Esophagus (tissue), 2 donors: Measurements from ENCODE around the gene SERPINA5. TPM values are rescaled to one million over a fixed set of nuclear protein-coding genes. Genes with fewer than 3 reads are reported as not detected.

ENCODE experiments used
- H3K27ac ChIP-seq, 2 donors: one replicate each; pipeline ENCODE4 v1.5.1; 2013; ENCODE audit warnings: low read depth in 2 of 2, mild to moderate bottlenecking in 2 of 2, inconsistent platforms in 1 of 2, low read length in 1 of 2, moderate library complexity in 1 of 2
- H3K27me3 ChIP-seq, 2 donors: one replicate each; pipeline ENCODE4 v1.6.1; 2013; ENCODE audit warnings: low read length in 2 of 2, control low read depth in 1 of 2, mild to moderate bottlenecking in 1 of 2; ENCODE audit not compliant: insufficient read depth in 2 of 2, control insufficient read depth in 1 of 2
- H3K36me3 ChIP-seq, 2 donors: one replicate each; pipeline ENCODE4 v1.6.1; 2013; ENCODE audit warnings: low read length in 1 of 2; ENCODE audit not compliant: control insufficient read depth in 2 of 2, insufficient read depth in 2 of 2
- H3K4me1 ChIP-seq, 2 donors: one replicate each; pipeline ENCODE4 v1.6.1; 2013; ENCODE audit warnings: low read length in 1 of 2; ENCODE audit not compliant: control insufficient read depth in 2 of 2, insufficient read depth in 2 of 2
- H3K4me3 ChIP-seq, 2 donors: one replicate each; pipeline ENCODE4 v1.5.1; 2013; ENCODE audit warnings: low read length in 2 of 2, mild to moderate bottlenecking in 2 of 2, low read depth in 1 of 2, moderate library complexity in 1 of 2
- H3K9me3 ChIP-seq, 2 donors: one replicate each; pipeline ENCODE4 v1.6.1; 2013; ENCODE audit warnings: mild to moderate bottlenecking in 2 of 2, low read depth in 1 of 2, low read length in 1 of 2, moderate library complexity in 1 of 2; ENCODE audit not compliant: control insufficient read depth in 2 of 2, insufficient read depth in 1 of 2
- WGBS, 2 donors: extraction: QIAGEN DNeasy Blood & Tissue Kit; methylation state at CpG; one replicate each; pipeline ENCODE4 v1.1.7; 2013; 5-methylcytosine and 5-hydroxymethylcytosine counted together
- polyA plus RNA-seq, 2 donors: library from polyadenylated mRNA; stranded (reverse); fragments of 200-250 nt; gene quantifications; one replicate each; pipeline ENCODE4 v1.2.3, GENCODE V29; 2013
- donor health status: healthy with polysubstance abuse.
- donor health status: Bipolar disorder and iron deficiency.

The SERPINA5 gene
- polyA plus RNA-seq, 2 donors = 0.10 to 0.16 TPM

GRCh38 chr14:94617988-94618822, 37.0 kb downstream of the SERPINA5 start:
- Histone ChIP-seq H3K9me3 (peaks cover 7 to 14% of the 10 kb centered on the region in 2 donors), H3K27ac (no peak overlapping the region), H3K27me3 (no peaks in the 10 kb centered on the region), H3K4me3 (no peak overlapping the region), H3K36me3 (no peaks in the 10 kb centered on the region), H3K4me1 (peaks cover 0 to 2% of the 10 kb centered on the region in 2 donors)
- 82 to 96% methylated on average over 3 of the region's 3 CpGs for WGBS, 2 donors

DNA sequence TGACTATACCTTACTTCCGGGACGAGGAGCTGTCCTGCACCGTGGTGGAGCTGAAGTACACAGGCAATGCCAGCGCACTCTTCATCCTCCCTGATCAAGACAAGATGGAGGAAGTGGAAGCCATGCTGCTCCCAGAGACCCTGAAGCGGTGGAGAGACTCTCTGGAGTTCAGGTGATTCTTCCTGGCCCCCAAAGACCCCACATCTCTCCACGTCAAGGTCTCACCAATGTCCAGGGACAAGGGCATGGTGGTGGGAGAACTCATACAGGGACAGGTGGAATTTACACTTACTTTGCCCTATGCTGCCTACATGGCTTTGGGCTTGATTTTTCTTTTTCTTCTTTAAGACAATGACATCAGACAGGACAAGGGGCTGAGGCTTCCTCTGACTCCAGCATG, 38.1 kb downstream of the SERPINA5 start:
- Histone ChIP-seq H3K4me3 (no peak overlapping the region), H3K27me3 (no peaks in the 10 kb centered on the region), H3K9me3 (peaks cover 7 to 14% of the 10 kb centered on the region in 2 donors), H3K27ac (no peak overlapping the region), H3K4me1 (no peaks in the 10 kb centered on the region), H3K36me3 (peaks cover 0 to 3% of the 10 kb centered on the region in 2 donors)
- 89 to 90% methylated on average over 6 of the region's 6 CpGs for WGBS, 2 donors

- 87 to 88% methylated on average over 6 of the region's 6 CpGs for WGBS, 2 donors
These were observed 39.4 kb downstream of the SERPINA5 start for GRCh38 chr14:94620597-94620996.

DNA sequence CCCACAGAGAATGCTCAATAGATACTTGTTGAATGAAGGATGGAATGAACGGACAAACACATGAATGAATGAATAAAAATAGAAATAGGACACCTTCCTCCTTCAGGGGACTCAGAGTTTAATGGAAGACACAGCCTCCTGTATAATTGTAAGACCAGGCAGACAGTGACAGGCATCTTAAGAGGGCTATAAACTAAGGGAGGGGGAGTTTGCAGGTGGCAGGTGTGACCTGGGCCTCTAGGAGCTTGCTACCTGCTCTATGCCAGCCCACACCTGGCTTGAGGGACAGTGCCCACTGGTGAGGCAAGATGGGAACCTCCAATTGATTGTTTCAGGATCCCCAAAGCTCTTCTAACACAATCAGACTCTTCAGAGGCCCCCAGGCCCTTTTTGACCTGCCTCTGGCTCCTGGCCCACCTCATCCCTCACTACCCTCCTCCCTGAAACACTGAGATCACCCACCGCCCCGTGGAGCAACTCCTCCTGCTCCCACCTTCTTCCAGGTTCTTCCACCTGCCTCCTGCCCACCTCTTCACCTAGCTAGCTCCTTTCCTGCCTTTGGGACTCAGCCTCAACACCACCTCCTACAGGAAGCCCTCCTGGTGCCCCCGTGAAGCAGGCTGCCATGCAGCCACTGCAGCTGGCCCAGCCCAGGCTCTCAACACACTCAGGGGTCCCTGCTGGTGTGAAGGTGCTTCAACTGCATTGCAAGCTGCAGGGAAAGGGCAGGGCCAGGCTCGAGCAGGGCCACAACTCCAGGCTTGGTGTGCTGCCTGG, 40.3 kb downstream of the SERPINA5 start:
- Histone ChIP-seq H3K9me3 (peaks cover 7 to 14% of the 10 kb centered on the region in 2 donors), H3K4me1 (no peaks in the 10 kb centered on the region), H3K27ac (no peak overlapping the region), H3K36me3 (peaks cover 0 to 3% of the 10 kb centered on the region in 2 donors), H3K4me3 (no peak overlapping the region), H3K27me3 (no peaks in the 10 kb centered on the region)
- WGBS, 2 donors = 77 to 81% methylated on average over 5 of the region's 5 CpGs

More at GRCh38 chr14:94620597-94620996, 39.4 kb downstream of the SERPINA5 start:
- Histone ChIP-seq H3K4me3 (no peak overlapping the region), H3K27ac (no peak overlapping the region), H3K9me3 (peaks cover 7 to 14% of the 10 kb centered on the region in 2 donors), H3K36me3 (peaks cover 0 to 3% of the 10 kb centered on the region in 2 donors), H3K27me3 (no peaks in the 10 kb centered on the region), H3K4me1 (no peaks in the 10 kb centered on the region)

DNA sequence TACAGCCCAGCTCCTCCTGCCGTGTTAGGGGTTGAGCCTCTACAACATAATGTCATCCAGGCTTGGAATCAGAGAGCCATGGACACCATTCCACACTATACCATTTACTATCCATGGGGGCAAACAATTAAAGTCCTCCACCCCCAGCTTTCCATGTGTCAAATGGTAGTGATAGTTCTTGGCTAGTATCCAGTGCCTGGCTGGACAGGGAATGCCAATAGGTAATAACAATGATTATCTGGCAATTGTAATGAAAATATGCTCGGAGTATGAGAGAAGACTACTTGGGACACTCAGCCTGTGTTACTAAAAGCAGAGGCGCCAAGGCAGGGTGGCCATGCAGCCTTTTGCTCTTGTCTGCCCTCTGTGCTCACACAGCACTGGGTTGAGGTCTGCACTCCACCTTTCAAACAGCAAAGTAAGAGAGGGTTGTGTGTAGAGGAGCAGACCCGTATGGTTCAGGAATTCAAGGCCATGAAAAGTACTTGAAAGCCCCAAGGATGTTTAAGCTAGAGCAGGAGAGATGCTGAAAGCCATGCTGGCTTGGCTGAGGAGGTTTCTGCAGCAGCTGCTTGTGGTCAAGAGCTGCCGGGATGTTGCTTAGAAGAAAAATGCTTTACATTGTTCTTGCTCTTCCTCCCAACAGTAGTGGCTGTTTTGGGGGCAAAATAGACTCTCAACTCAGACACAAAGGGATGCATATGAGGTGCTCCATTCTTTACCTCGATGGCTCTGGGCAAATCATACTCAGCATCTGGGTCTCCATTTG, 41.6 kb downstream of the SERPINA5 start:
- 74 to 75% methylated on average over 6 of the region's 6 CpGs for WGBS, 2 donors

GRCh38 chr14:94623422-94623809, 42.2 kb downstream of the SERPINA5 start:
- peaks cover 0 to 3% of the 10 kb centered on the region in 2 donors for H3K36me3 ChIP-seq

More for the DNA sequence above, 41.6 kb downstream of the SERPINA5 start:
- Histone ChIP-seq H3K27ac (no peak overlapping the region), H3K4me3 (no peak overlapping the region), H3K4me1 (no peaks in the 10 kb centered on the region), H3K9me3 (peaks cover 2 to 14% of the 10 kb centered on the region in 2 donors), H3K36me3 (peaks cover 0 to 3% of the 10 kb centered on the region in 2 donors), H3K27me3 (peaks cover 0 to 3% of the 10 kb centered on the region in 2 donors)

DNA sequence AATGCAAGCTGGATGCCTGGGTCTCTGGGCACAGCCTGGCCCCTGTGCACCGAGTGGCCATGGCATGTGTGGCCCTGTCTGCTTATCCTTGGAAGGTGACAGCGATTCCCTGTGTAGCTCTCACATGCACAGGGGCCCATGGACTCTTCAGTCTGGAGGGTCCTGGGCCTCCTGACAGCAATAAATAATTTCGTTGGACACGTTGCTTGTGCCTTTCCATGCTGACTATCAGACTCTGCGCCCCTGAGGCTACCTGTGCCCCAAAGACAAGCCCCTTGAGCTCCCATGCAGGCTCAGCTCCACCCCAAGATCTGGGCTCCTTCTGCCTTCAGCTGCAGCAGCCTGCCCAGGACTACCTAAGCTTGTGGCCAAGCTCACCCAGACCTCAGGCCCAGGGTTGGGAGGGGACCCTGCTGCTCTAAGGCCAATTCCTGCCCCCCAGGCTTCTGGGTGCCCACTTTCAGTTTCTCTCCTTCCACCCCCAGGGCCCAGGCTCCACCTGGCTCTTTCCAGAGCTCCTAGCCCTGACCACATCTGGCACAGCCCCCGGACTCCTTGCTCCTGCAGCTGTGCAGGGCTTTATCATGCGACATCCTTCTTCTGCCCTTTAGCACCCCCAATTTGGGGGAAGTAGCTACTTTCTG, 42.8 kb downstream of the SERPINA5 start:
- H3K4me3 ChIP-seq = no peak overlapping the region
- H3K27me3 ChIP-seq = peaks cover 0 to 3% of the 10 kb centered on the region in 2 donors
- peaks cover 2 to 5% of the 10 kb centered on the region in 2 donors for H3K9me3 ChIP-seq
- WGBS, 2 donors = 77 to 81% methylated on average over 7 of the region's 7 CpGs
- no peak overlapping the region for H3K27ac ChIP-seq
- no peaks in the 10 kb centered on the region for H3K4me1 ChIP-seq
- peaks cover 0 to 3% of the 10 kb centered on the region in 2 donors for H3K36me3 ChIP-seq

More at GRCh38 chr14:94623422-94623809, 42.2 kb downstream of the SERPINA5 start:
- no peak overlapping the region for H3K4me3 ChIP-seq
- H3K4me1 ChIP-seq = no peaks in the 10 kb centered on the region
- H3K9me3 ChIP-seq = peaks cover 2 to 11% of the 10 kb centered on the region in 2 donors
- 87 to 90% methylated on average over 4 of the region's 4 CpGs for WGBS, 2 donors
- H3K27me3 ChIP-seq = peaks cover 0 to 3% of the 10 kb centered on the region in 2 donors
- no peak overlapping the region for H3K27ac ChIP-seq

DNA sequence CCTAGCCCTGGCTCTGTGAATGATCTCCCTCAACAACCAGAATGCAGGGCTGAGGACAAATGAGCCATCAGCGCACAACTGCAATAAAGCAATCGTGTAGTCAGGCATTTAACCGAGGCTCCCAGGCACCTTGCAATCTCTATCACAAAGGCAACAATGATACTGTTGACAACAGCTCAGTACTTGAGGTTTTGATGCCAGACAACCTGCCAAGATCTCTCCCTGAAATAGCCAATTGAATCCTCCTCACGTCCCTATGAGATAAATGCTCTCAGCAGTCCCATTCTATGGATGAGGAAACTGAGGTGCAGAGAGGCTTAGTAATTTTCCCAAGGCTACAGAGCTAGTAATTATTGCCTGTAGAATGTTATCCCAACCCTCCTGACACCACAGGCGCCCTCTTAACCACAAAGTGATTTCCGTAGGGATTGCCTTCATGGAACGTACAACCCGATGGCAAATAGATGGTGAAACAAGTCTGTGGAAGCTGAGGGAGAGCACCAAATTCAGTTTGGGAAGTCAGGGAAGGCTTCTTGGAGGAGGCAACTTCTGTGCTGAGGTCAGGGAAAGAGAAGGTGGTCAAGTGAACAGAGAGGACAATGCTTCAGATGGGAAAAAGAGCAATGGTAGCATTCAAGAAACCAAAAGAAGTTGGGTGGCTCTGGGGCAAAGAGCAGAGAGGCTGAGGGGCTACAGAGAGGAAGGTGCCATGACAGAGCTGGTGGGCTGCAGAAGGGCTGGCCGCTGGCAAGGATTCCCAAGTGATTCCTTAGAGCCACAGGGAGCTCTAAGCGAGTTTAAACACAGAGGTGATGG, 43.5 kb downstream of the SERPINA5 start:
- no peak overlapping the region for H3K27ac ChIP-seq
- H3K27me3 ChIP-seq = peaks cover 0 to 3% of the 10 kb centered on the region in 2 donors
- WGBS, 2 donors = 85 to 87% methylated on average over 10 of the region's 10 CpGs
- H3K4me3 ChIP-seq = no peak overlapping the region
- no peaks in the 10 kb centered on the region for H3K4me1 ChIP-seq
- H3K36me3 ChIP-seq = peaks cover 0 to 3% of the 10 kb centered on the region in 2 donors
- no peaks in the 10 kb centered on the region for H3K9me3 ChIP-seq
